Central memory CD4-positive, alpha-beta T cell (primary cell): ENCODE data around the gene DDX47.

Source experiments
- DNase-seq: peaks from one replicate; pipeline ENCODE4 v3.0.0; 2022
- total RNA-seq, 3 experiments: gene quantifications; one replicate each; lab custom pipeline; 2026; lab: John Stamatoyannopoulos, UW

DDX47 gene
- 5.5 to 39.6 (median 6.0) reads per million in 3 experiments for total RNA-seq

GRCh38 chr12:12813120-12814101, at the start of gene DDX47:
DDX47 (plus strand) TSS chr12:12813346; CDS start chr12:12813368, 22 bp downstream.
- peak; percentile 93 for DNase-seq

- no peak for DNase-seq
Observed at GRCh38 chr12:12764824-12765223, 48.3 kb upstream of the DDX47 start.

- no peak for DNase-seq
Observed at GRCh38 chr12:12770262-12770661, 42.9 kb upstream of the DDX47 start.

- DNase-seq: no peak
Observed at GRCh38 chr12:12774791-12775190, 38.4 kb upstream of the DDX47 start.

- DNase-seq: no peak
Observed at GRCh38 chr12:12776261-12776660, 36.9 kb upstream of the DDX47 start.

- DNase-seq: no peak
Observed at GRCh38 chr12:12777092-12777491, 36.1 kb upstream of the DDX47 start.

GRCh38 chr12:12779007-12779406, 34.1 kb upstream of the DDX47 start:
- DNase-seq: no peak

GRCh38 chr12:12779529-12779928, 33.6 kb upstream of the DDX47 start:
- no peak for DNase-seq

- no peak for DNase-seq
Observed at GRCh38 chr12:12784116-12784515, 29.0 kb upstream of the DDX47 start.

- DNase-seq: no peak
Observed at GRCh38 chr12:12784911-12785814, 28.0 kb upstream of the DDX47 start, which contains the start of gene APOLD1. APOLD1 (plus strand) TSS chr12:12785659; CDS start chr12:12785692, 33 bp downstream.

- DNase-seq: no peak
Observed at GRCh38 chr12:12786351-12786705, 26.8 kb upstream of the DDX47 start.

GRCh38 chr12:12786706-12787601, 26.2 kb upstream of the DDX47 start:
- DNase-seq: peak; percentile 73

GRCh38 chr12:12788131-12788530, 25.0 kb upstream of the DDX47 start:
- DNase-seq: no peak

GRCh38 chr12:12788675-12789368, 24.3 kb upstream of the DDX47 start:
- DNase-seq: peak; percentile 57

- DNase-seq: no peak
Observed at GRCh38 chr12:12790956-12791355, 22.2 kb upstream of the DDX47 start.

GRCh38 chr12:12791756-12792369, 21.3 kb upstream of the DDX47 start:
- DNase-seq: no peak

GRCh38 chr12:12792421-12792820, 20.7 kb upstream of the DDX47 start:
- DNase-seq: no peak

- no peak for DNase-seq
Observed at GRCh38 chr12:12794686-12795085, 18.5 kb upstream of the DDX47 start.

GRCh38 chr12:12796171-12796570, 17.0 kb upstream of the DDX47 start:
- no peak for DNase-seq

GRCh38 chr12:12796928-12797793, 16.0 kb upstream of the DDX47 start:
- DNase-seq: no peak
